ENCODE results near the gene BCL7C. TPM values are rescaled to one million over a fixed set of nuclear protein-coding genes. Genes with fewer than 3 reads are reported as not detected.

Gene BCL7C
- total RNA-seq, 1 experiment from 2014 or later, result 45.8 TPM

- no peak overlapping the region for H3K27ac ChIP-seq (ENCODE audit: low read length)
- no peaks in the 10 kb centered on the region for H3K36me3 ChIP-seq (ENCODE audit: control insufficient read depth, insufficient read depth, low read length)
- in situ Hi-C loops (cut with HindIII; ENCODE audit: low pct_unique_long_range_greater_than_20kb, low sequenced_read_pairs) (no loop called here), intact Hi-C loops (cut with micrococcal nuclease; ENCODE audit: unreplicated experiment) (loop anchor here (10.0 kb wide), 1 partner anchor 55 kb away; no protein-coding TSS in a partner anchor)
- ChIA-PET CTCF (no interaction called here), POLR2A (no interaction called here)
- H3K27me3 ChIP-seq (ENCODE audit: control insufficient read depth, insufficient read depth, low read length), result no peaks in the 10 kb centered on the region
- DNase-seq (ENCODE audit: low read depth, low spot score) (no peak), ATAC-seq (no peak)
- no peaks in the 10 kb centered on the region for H3K9me3 ChIP-seq (ENCODE audit: control insufficient read depth, insufficient read depth, low read depth, low read length)
- peaks cover 11% of the 10 kb centered on the region for H3K4me1 ChIP-seq (ENCODE audit: control insufficient read depth, insufficient read depth, low read length)
- no peak overlapping the region for H3K4me3 ChIP-seq (ENCODE audit: low read depth in 2 of 2, low read length in 2 of 2)
- BruUV-seq (replicated peaks), result no TSS peak
- TF ChIP-seq POLR2AphosphoS5 (IDR thresholded peaks at IDR 0.05; ENCODE audit: low read depth, low read length), result no peak
- TF ChIP-seq, protein P1, sequence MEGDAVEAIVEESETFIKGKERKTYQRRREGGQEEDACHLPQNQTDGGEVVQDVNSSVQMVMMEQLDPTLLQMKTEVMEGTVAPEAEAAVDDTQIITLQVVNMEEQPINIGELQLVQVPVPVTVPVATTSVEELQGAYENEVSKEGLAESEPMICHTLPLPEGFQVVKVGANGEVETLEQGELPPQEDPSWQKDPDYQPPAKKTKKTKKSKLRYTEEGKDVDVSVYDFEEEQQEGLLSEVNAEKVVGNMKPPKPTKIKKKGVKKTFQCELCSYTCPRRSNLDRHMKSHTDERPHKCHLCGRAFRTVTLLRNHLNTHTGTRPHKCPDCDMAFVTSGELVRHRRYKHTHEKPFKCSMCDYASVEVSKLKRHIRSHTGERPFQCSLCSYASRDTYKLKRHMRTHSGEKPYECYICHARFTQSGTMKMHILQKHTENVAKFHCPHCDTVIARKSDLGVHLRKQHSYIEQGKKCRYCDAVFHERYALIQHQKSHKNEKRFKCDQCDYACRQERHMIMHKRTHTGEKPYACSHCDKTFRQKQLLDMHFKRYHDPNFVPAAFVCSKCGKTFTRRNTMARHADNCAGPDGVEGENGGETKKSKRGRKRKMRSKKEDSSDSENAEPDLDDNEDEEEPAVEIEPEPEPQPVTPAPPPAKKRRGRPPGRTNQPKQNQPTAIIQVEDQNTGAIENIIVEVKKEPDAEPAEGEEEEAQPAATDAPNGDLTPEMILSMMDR (IDR thresholded peaks at IDR 0.05), result no peak
- no peak for TF ChIP-seq TCF7L2 (IDR thresholded peaks at IDR 0.05; ENCODE audit: low read depth, low read length)
- TF ChIP-seq SIN3A (IDR thresholded peaks at IDR 0.05; ENCODE audit: borderline replicate concordance, insufficient read depth, low read depth, low read length), result no peak
- TF ChIP-seq, protein P2, sequence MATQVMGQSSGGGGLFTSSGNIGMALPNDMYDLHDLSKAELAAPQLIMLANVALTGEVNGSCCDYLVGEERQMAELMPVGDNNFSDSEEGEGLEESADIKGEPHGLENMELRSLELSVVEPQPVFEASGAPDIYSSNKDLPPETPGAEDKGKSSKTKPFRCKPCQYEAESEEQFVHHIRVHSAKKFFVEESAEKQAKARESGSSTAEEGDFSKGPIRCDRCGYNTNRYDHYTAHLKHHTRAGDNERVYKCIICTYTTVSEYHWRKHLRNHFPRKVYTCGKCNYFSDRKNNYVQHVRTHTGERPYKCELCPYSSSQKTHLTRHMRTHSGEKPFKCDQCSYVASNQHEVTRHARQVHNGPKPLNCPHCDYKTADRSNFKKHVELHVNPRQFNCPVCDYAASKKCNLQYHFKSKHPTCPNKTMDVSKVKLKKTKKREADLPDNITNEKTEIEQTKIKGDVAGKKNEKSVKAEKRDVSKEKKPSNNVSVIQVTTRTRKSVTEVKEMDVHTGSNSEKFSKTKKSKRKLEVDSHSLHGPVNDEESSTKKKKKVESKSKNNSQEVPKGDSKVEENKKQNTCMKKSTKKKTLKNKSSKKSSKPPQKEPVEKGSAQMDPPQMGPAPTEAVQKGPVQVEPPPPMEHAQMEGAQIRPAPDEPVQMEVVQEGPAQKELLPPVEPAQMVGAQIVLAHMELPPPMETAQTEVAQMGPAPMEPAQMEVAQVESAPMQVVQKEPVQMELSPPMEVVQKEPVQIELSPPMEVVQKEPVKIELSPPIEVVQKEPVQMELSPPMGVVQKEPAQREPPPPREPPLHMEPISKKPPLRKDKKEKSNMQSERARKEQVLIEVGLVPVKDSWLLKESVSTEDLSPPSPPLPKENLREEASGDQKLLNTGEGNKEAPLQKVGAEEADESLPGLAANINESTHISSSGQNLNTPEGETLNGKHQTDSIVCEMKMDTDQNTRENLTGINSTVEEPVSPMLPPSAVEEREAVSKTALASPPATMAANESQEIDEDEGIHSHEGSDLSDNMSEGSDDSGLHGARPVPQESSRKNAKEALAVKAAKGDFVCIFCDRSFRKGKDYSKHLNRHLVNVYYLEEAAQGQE (IDR thresholded peaks at IDR 0.05; ENCODE audit: insufficient read depth in 1 of 2, low read depth in 2 of 2, low read length in 1 of 2), result no peak
Observed at GRCh38 chr16:30899794-30900193, 5.9 kb upstream of the BCL7C start.

DNA sequence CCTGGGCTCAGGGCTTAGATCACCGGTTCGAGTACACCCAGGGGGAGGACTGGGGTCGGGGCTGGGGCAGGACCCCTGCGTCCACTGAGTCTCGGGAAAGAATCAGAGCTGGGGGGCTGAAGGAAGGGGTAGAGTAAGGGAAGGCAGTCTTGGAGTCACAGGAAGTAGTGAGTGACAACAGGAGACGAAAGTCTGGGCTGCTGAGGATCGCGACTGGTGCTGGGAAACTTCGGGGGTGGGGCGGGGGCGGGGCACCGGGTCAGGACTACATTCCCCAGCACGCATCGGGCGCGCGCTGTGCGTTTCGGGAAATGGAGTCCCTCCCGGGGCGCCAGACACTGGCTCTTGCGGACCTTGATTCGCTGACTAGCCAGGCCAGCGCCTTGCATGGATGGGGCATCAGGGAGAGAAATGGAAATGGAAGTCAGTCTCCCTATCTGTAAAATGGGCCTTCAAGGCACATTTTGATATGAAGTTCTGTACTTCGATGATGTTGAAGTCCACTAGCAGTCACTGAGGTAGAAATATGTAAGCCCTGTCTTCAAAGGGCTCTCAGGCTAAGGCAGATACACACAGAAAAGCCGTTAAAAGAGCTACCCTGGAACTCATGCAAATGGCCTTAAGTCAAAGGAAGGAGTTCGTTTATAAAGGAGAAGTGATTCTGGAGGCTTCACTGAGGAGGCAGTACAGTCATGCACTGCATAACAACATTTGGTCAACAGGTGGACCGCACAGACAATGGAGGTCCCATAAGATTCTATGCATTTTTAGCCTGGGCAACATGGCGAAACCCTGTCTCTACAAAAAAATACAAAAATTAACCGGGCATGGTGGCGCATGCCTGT lies 3.2 kb upstream of the BCL7C start:
- TF ChIP-seq, protein P1 (IDR thresholded peaks at IDR 0.05), result no peak
- TF ChIP-seq POLR2AphosphoS5 (IDR thresholded peaks at IDR 0.05; ENCODE audit: low read depth, low read length) (peak; percentile 65), TCF7L2 (IDR thresholded peaks at IDR 0.05; ENCODE audit: low read depth, low read length) (no peak), SIN3A (IDR thresholded peaks at IDR 0.05; ENCODE audit: borderline replicate concordance, insufficient read depth, low read depth, low read length) (0 out of 2 replicates have a peak, but pooled peaks have one; percentile 50)
- TF ChIP-seq, protein P2 (IDR thresholded peaks at IDR 0.05; ENCODE audit: insufficient read depth in 1 of 2, low read depth in 2 of 2, low read length in 1 of 2), result no peak
- ChIA-PET CTCF (interaction anchor here (0.6 kb wide), 2 partner anchors 11 to 29 kb away, joined by 3 to 4 read pairs; no protein-coding TSS in a partner anchor), POLR2A (interaction anchor here (0.5 to 0.7 kb wide), 2 partner anchors 58 to 67 kb away, joined by 3 read pairs; no protein-coding TSS in a partner anchor)
- intact Hi-C loops (cut with micrococcal nuclease; ENCODE audit: unreplicated experiment) (no loop called here), in situ Hi-C loops (cut with HindIII; ENCODE audit: low pct_unique_long_range_greater_than_20kb, low sequenced_read_pairs) (no loop called here)
- Histone ChIP-seq H3K36me3 (ENCODE audit: control insufficient read depth, insufficient read depth, low read length) (no peaks in the 10 kb centered on the region), H3K9me3 (ENCODE audit: control insufficient read depth, insufficient read depth, low read depth, low read length) (no peaks in the 10 kb centered on the region), H3K27me3 (ENCODE audit: control insufficient read depth, insufficient read depth, low read length) (no peaks in the 10 kb centered on the region), H3K4me1 (ENCODE audit: control insufficient read depth, insufficient read depth, low read length) (peaks cover 24% of the 10 kb centered on the region), H3K4me3 (ENCODE audit: low read depth in 2 of 2, low read length in 2 of 2) (peak overlapping the region; percentile 51 to 78), H3K27ac (ENCODE audit: low read length) (peak overlapping the region; percentile 82)
- TSS peak; percentile 83 for BruUV-seq (replicated peaks)
- ATAC-seq, result peak; percentile 67
- DNase-seq (ENCODE audit: low read depth, low spot score), result peak; percentile 61
